Adrenal gland (tissue), 12 donors: ENCODE data around the gene KRT77. TPM values are rescaled to one million over a fixed set of nuclear protein-coding genes. Genes with fewer than 3 reads are reported as not detected.

ENCODE experiments used
- DNase-seq, 7 donors: peaks; one replicate each; pipeline ENCODE4 v3.0.0-alpha.2; 2019 to 2020
- H3K27ac ChIP-seq, 5 donors: fragments of 200-600 bp; sonication (generic) in 4 of 5; 1 replicate in 3 of 5; 2 replicates in 2 of 5; pipeline versions ENCODE4 v1.5.1 to v1.8.0; 2016 to 2020; ENCODE audit warnings: mild to moderate bottlenecking in 1 of 5
- H3K27me3 ChIP-seq: fragments of 200-600 bp; 2 replicates; pipeline ENCODE4 v1.8.0; 2021
- H3K36me3 ChIP-seq, 2 donors: fragments of 200-600 bp; replicated peaks in 1 of 2; 1 replicate in 1 of 2; 2 replicates in 1 of 2; pipeline versions ENCODE4 v1.5.1 to v1.8.0; 2018 to 2022
- H3K4me1 ChIP-seq, 2 donors: fragments of 200-600 bp; replicated peaks in 1 of 2; 1 replicate in 1 of 2; 2 replicates in 1 of 2; pipeline versions ENCODE4 v1.5.1 to v1.8.0; 2018 to 2021
- H3K4me3 ChIP-seq, 4 donors: fragments of 200-600 bp; sonication (generic) in 3 of 4; one replicate each; pipeline ENCODE4 v1.5.1; 2016 to 2018
- H3K9me3 ChIP-seq, 3 donors: fragments of 200-600 bp; sonication (generic) in 1 of 3; replicated peaks in 1 of 3; 1 replicate in 2 of 3; 2 replicates in 1 of 3; pipeline versions ENCODE4 v1.5.1 to v1.8.0; 2016 to 2021
- POLR2A ChIP-seq, 2 donors: fragments of 450-650 bp; IDR thresholded peaks; one replicate each; pipeline ENCODE4 v1.6.1; 2017; ENCODE audit warnings: antibody characterized with exemption in 2 of 2, mild to moderate bottlenecking in 2 of 2, moderate library complexity in 1 of 2
- WGBS, 4 donors: extraction: QIAGEN DNeasy Blood & Tissue Kit in 2 of 4; methylation state at CpG; one replicate each; pipeline versions ENCODE4 v1.1.5 to v1.1.7; 2013 to 2017; 5-methylcytosine and 5-hydroxymethylcytosine counted together
- intact Hi-C, 2 donors: fragments of 100-400 bp; cut with DNase I; formaldehyde crosslinking; loops; one replicate each; pipeline versions ENCODE4 v1.14.1 to v1.15.0; 2022 to 2023
- polyA plus RNA-seq, 3 donors: library from polyadenylated mRNA; stranded (reverse); fragments of 200-250 nt in 2 of 3; fragments of 350-450 nt in 1 of 3; fragmentation: Illumina TruSeq in 1 of 3; extraction: RNeasy Lipid Tissue Mini Kit (QIAGEN cat#74804) in 1 of 3; gene quantifications; one replicate each; pipeline ENCODE4 v1.2.3, GENCODE V29; 2013 to 2014
- total RNA-seq, 9 donors: library from RNA; depleted of rRNA in 4 of 9; stranded (reverse); fragments of >200 nt in 4 of 9; fragments of 120-200 nt in 1 of 9; fragmentation: NEBNext Ultra II Directional in 1 of 9; extraction: Animal tissue kit (Norgen Biotek cat#: 25700) in 1 of 9; gene quantifications; one replicate each; pipeline versions ENCODE4 v1.1.0 to v1.2.4, GENCODE V29; 2013 to 2023
- TF ChIP-seq, protein P1 (sequence below), 6 experiments: fragments of 450-650 bp in 4 of 6; fragments of 200-600 bp in 2 of 6; sonication (generic) in 1 of 6; IDR thresholded peaks; 1 replicate in 5 of 6; 2 replicates in 1 of 6; pipeline versions ENCODE4 v1.5.1 to v1.8.0; 2016 to 2021; ENCODE audit warnings: antibody characterized with exemption in 6 of 6, mild to moderate bottlenecking in 2 of 6, moderate library complexity in 1 of 6
- donor health status: healthy with polysubstance abuse.
- donor health status: Bipolar disorder and iron deficiency.
- donor health status: DM: yes; HTN: yes; CAD: no.
- donor health status: DM: no; HTN: no; CAD: no.
- donor health status: DM: no; HTN: no; CAD: no.
- donor health status: DM: yes; HTN: yes; CAD: no.

The KRT77 gene
- total and polyA plus RNA-seq, 12 donors = not detected

DNA sequence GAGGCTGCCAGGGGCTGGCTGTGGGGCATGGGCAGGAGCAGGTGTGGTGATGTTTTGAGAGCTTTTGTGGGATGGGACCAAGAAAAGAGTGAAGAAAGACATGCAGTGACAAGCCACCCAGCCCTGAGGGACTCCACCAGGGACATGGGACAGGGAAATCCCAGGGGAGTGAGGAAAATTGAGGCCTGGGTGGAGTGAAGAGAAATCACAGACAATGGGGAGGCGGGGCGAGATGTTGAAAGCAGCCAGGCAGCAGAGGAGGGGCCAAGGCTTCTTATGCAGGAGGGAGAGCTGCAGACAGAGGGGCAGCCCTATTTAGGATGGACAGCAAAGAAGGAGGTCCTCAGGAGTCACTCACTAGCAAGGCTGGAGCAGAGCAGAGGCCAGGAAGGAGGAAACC is 18.9 kb downstream of the KRT77 start:
- DNase-seq = no peak
- peaks cover 23% of the 10 kb centered on the region for H3K27me3 ChIP-seq
- WGBS, 4 donors = 47 to 90% (median 89%) methylated on average over 2 of the region's 2 CpGs
- H3K9me3 ChIP-seq = no peaks in the 10 kb centered on the region
- no peak overlapping the region for H3K4me3 ChIP-seq
- intact Hi-C loops = no loop called here
- H3K36me3 ChIP-seq = no peaks in the 10 kb centered on the region
- H3K27ac ChIP-seq = no peak overlapping the region
- TF ChIP-seq, protein P1, sequence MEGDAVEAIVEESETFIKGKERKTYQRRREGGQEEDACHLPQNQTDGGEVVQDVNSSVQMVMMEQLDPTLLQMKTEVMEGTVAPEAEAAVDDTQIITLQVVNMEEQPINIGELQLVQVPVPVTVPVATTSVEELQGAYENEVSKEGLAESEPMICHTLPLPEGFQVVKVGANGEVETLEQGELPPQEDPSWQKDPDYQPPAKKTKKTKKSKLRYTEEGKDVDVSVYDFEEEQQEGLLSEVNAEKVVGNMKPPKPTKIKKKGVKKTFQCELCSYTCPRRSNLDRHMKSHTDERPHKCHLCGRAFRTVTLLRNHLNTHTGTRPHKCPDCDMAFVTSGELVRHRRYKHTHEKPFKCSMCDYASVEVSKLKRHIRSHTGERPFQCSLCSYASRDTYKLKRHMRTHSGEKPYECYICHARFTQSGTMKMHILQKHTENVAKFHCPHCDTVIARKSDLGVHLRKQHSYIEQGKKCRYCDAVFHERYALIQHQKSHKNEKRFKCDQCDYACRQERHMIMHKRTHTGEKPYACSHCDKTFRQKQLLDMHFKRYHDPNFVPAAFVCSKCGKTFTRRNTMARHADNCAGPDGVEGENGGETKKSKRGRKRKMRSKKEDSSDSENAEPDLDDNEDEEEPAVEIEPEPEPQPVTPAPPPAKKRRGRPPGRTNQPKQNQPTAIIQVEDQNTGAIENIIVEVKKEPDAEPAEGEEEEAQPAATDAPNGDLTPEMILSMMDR (IDR thresholded peaks at IDR 0.05) = no peak
- TF ChIP-seq POLR2A (IDR thresholded peaks at IDR 0.05) = no peak
- H3K4me1 ChIP-seq = no peaks in the 10 kb centered on the region

- intact Hi-C loops = no loop called here
- 82 to 92% (median 86%) methylated on average over 12 of the region's 12 CpGs for WGBS, 4 donors
- no peak for DNase-seq
- TF ChIP-seq, protein P1 (IDR thresholded peaks at IDR 0.05) = no peak
- no peak for TF ChIP-seq POLR2A (IDR thresholded peaks at IDR 0.05)
- no peaks in the 10 kb centered on the region for H3K36me3 ChIP-seq
- H3K27me3 ChIP-seq = peaks cover 20% of the 10 kb centered on the region
- no peak overlapping the region for H3K4me3 ChIP-seq
- no peaks in the 10 kb centered on the region for H3K4me1 ChIP-seq
- H3K9me3 ChIP-seq = no peaks in the 10 kb centered on the region
- no peak overlapping the region for H3K27ac ChIP-seq
These were observed 19.6 kb downstream of the KRT77 start for GRCh38 chr12:52683575-52684300.

- Histone ChIP-seq H3K4me3 (no peak overlapping the region), H3K27ac (no peak overlapping the region), H3K27me3 (peaks cover 18% of the 10 kb centered on the region), H3K9me3 (no peaks in the 10 kb centered on the region), H3K36me3 (no peaks in the 10 kb centered on the region), H3K4me1 (no peaks in the 10 kb centered on the region)
- intact Hi-C loops = no loop called here
- no peak for DNase-seq
- 65 to 77% (median 76%) methylated on average over 4 of the region's 4 CpGs for WGBS, 4 donors
- no peak for TF ChIP-seq POLR2A (IDR thresholded peaks at IDR 0.05)
- TF ChIP-seq, protein P1 (IDR thresholded peaks at IDR 0.05) = no peak
These were observed 20.3 kb downstream of the KRT77 start for GRCh38 chr12:52682938-52683574.

DNA sequence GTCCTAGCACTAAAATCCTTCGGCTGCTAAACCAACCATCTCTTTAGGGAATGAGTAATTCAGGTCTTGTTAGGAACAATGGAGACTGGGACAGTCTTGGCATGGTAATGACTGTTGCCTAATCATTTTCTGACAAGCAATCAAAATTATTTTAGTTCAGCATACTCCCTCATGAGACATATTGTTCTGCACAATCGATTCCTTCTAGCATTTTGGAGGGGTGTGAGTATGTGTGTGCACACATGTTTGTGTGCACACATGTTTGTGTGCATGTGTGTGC is 21.0 kb downstream of the KRT77 start:
- H3K36me3 ChIP-seq = no peaks in the 10 kb centered on the region
- H3K4me1 ChIP-seq = no peaks in the 10 kb centered on the region
- no peaks in the 10 kb centered on the region for H3K9me3 ChIP-seq
- H3K27ac ChIP-seq = no peak overlapping the region
- DNase-seq = no peak
- H3K4me3 ChIP-seq = no peak overlapping the region
- peaks cover 15% of the 10 kb centered on the region for H3K27me3 ChIP-seq
- TF ChIP-seq, protein P1 (IDR thresholded peaks at IDR 0.05) = no peak
- TF ChIP-seq POLR2A (IDR thresholded peaks at IDR 0.05) = no peak
- WGBS, 4 donors = 76 to 80% (median 79%) methylated on average over 2 of the region's 2 CpGs
- intact Hi-C loops = no loop called here
